Endothelial cell of umbilical vein (primary cell): ENCODE results near the gene TAS2R30. TPM values are rescaled to one million over a fixed set of nuclear protein-coding genes. Genes with fewer than 3 reads are reported as not detected.

Experiments
- Bru-seq: library from RNA; stranded (reverse); fragments of 400-500 nt; gene quantifications from one replicate; lab custom pipeline; 2021; lab: Mats Ljungman, UMichigan
- BruChase-seq, 2 experiments: library from RNA; stranded (reverse); fragments of 400-500 nt; gene quantifications; one replicate each; lab custom pipeline; 2021; lab: Mats Ljungman, UMichigan
- BruUV-seq: library from RNA; stranded (reverse); fragments of 400-500 nt; replicated peaks from 2 replicates; lab custom pipeline; 2021; lab: Mats Ljungman, UMichigan
- CTCF ChIA-PET: fragments of 300-600, 350-600 bp; sonication (Branson Sonifier 250); formaldehyde crosslinking; loops from one replicate; lab custom pipeline; 2021; ENCODE audit warnings: antibody characterized with exemption, inconsistent platforms; lab: Charles Lee
- POLR2A ChIA-PET: fragments of 300-600, 350-600 bp; sonication (Branson Sonifier 250); formaldehyde crosslinking; loops from one replicate; lab custom pipeline; 2021; ENCODE audit warnings: antibody characterized with exemption, inconsistent platforms; lab: Charles Lee
- DNase-seq: peaks from one replicate; pipeline ENCODE4 v3.0.0-alpha.2; 2011; ENCODE audit warnings: low read depth, low spot score
- FAIRE-seq: peaks from 2 replicates; lab custom pipeline; 2011; peaks lifted over from hg19 to GRCh38; lab: Jason Lieb, UNC
- H2AFZ ChIP-seq: 2 replicates; pipeline ENCODE4 v1.6.0; 2012; ENCODE audit warnings: low read depth, low read length, control low read depth, inconsistent platforms
- H3K27ac ChIP-seq: 2 replicates; pipeline ENCODE4 v1.5.1; 2011; ENCODE audit warnings: low read depth, mild to moderate bottlenecking, control low read depth, low read length, moderate library complexity; ENCODE audit not compliant: insufficient read depth
- H3K27me3 ChIP-seq, 2 experiments: 2 replicates each; pipeline versions ENCODE4 v1.6.0 to v1.6.1; 2011; ENCODE audit warnings: low read length in 2 of 2, mixed read lengths in 1 of 2; ENCODE audit not compliant: control insufficient read depth in 2 of 2, insufficient read depth in 2 of 2
- H3K36me3 ChIP-seq, 2 experiments: 2 replicates in 1 of 2; 3 replicates in 1 of 2; pipeline ENCODE4 v1.5.1; 2011; ENCODE audit warnings: low read length in 2 of 2, mild to moderate bottlenecking in 1 of 2, moderate library complexity in 1 of 2; ENCODE audit not compliant: control insufficient read depth in 2 of 2, insufficient read depth in 2 of 2; ENCODE audit errors: extremely low read depth in 1 of 2
- H3K4me1 ChIP-seq: 3 replicates; pipeline ENCODE4 v1.5.1; 2011; ENCODE audit warnings: mild to moderate bottlenecking, low read length; ENCODE audit not compliant: control insufficient read depth, insufficient read depth; ENCODE audit errors: extremely low read depth
- H3K4me2 ChIP-seq: 2 replicates; pipeline ENCODE4 v1.6.1; 2011; ENCODE audit warnings: low read length, control low read depth, mixed read lengths; ENCODE audit not compliant: insufficient read depth
- H3K4me3 ChIP-seq, 3 experiments: fragments of 200-600 bp in 1 of 3; sonication (generic), shearing (Covaris generic) in 1 of 3; replicated peaks in 1 of 3; 2 replicates each; pipeline ENCODE4 v1.5.1; 2011 to 2016; ENCODE audit warnings: control low read depth in 3 of 3, low read length in 3 of 3, mild to moderate bottlenecking in 2 of 3, inconsistent platforms in 1 of 3, low read depth in 1 of 3, moderate library complexity in 1 of 3; ENCODE audit not compliant: insufficient read depth in 1 of 3
- H3K79me2 ChIP-seq: 2 replicates; pipeline ENCODE4 v1.6.0; 2012; ENCODE audit warnings: low read length, inconsistent platforms; ENCODE audit not compliant: control insufficient read depth, insufficient read depth
- H3K9ac ChIP-seq: replicated peaks from 2 replicates; pipeline ENCODE3; 2011; ENCODE audit warnings: low read length, control low read depth; ENCODE audit not compliant: insufficient read depth; ENCODE audit errors: extremely low read depth
- H3K9me1 ChIP-seq: replicated peaks from 3 replicates; pipeline ENCODE4 v1.6.0; 2011; ENCODE audit warnings: mild to moderate bottlenecking, low read length; ENCODE audit not compliant: control insufficient read depth, insufficient read depth; ENCODE audit errors: extremely low read depth
- H3K9me3 ChIP-seq: replicated peaks from 2 replicates; pipeline ENCODE4 v1.5.1; 2012; ENCODE audit warnings: low read length, inconsistent platforms; ENCODE audit not compliant: control insufficient read depth, insufficient read depth
- H4K20me1 ChIP-seq: replicated peaks from 2 replicates; pipeline ENCODE3; 2011; ENCODE audit warnings: mild to moderate bottlenecking, low read length; ENCODE audit not compliant: control insufficient read depth, insufficient read depth; ENCODE audit errors: extremely low read depth
- EZH2 ChIP-seq: IDR thresholded peaks from 2 replicates; pipeline ENCODE4 v1.6.1; 2012; ENCODE audit warnings: borderline replicate concordance, low read depth, mild to moderate bottlenecking, moderate library complexity, low read length, inconsistent platforms; ENCODE audit not compliant: severe bottlenecking
- FOS ChIP-seq: IDR thresholded peaks from 2 replicates; pipeline ENCODE4 v1.6.1; 2011; ENCODE audit warnings: mild to moderate bottlenecking, low read length, moderate library complexity, borderline replicate concordance; ENCODE audit not compliant: insufficient read depth
- GATA2 ChIP-seq: IDR thresholded peaks from 2 replicates; pipeline ENCODE4 v1.7.0; 2011; ENCODE audit warnings: low read depth, mild to moderate bottlenecking, moderate library complexity, mixed read lengths, low read length; ENCODE audit not compliant: insufficient read length, insufficient read depth
- JUN ChIP-seq: IDR thresholded peaks from 2 replicates; pipeline ENCODE4 v1.6.1; 2011; ENCODE audit warnings: borderline replicate concordance, low read depth; ENCODE audit not compliant: insufficient read length, insufficient read depth
- MYC ChIP-seq: IDR thresholded peaks from one replicate; pipeline ENCODE4 v1.6.1; 2011; ENCODE audit warnings: mild to moderate bottlenecking, low read depth, low read length
- POLR2A ChIP-seq: IDR thresholded peaks from 2 replicates; pipeline ENCODE4 v1.6.1; 2012; ENCODE audit warnings: low read depth, mild to moderate bottlenecking, control low read depth, low read length
- POLR2AphosphoS5 ChIP-seq: IDR thresholded peaks from 2 replicates; pipeline ENCODE4 v1.6.1; 2012; ENCODE audit warnings: low read depth, mild to moderate bottlenecking, control low read depth, low read length, moderate library complexity; ENCODE audit not compliant: insufficient read depth
- dilution Hi-C: fragments of 300-500 bp; cut with MboI; formaldehyde crosslinking; loops from one replicate; pipeline ENCODE4 v1.15.0; 2019; ENCODE audit warnings: low sequenced_read_pairs; ENCODE audit not compliant: extremely low pct_ligation_motif_present
- intact Hi-C: fragments of 100-400 bp; cut with micrococcal nuclease; formaldehyde crosslinking; loops from one replicate; pipeline ENCODE4 v1.10.0; 2022
- long read RNA-seq: library from polyadenylated mRNA; stranded (forward); transcript quantifications from one replicate; pipeline ENCODE4 v2.0.0, GENCODE V29; 2021
- polyA minus RNA-seq, 3 experiments: library from RNA; depleted of rRNA, polyadenylated mRNA; stranded (reverse); fragments of >200 nt; gene quantifications; 1 replicate in 1 of 3; 2 replicates in 2 of 3; pipeline ENCODE4 v1.2.3, GENCODE V29; 2011
- polyA plus RNA-seq, 4 experiments: library from polyadenylated mRNA; depleted of rRNA in 3 of 4; stranded (reverse) in 3 of 4; unstranded in 1 of 4; fragments of >200 nt; gene quantifications; 2 replicates each; pipeline versions ENCODE4 v1.2.1 to v1.2.3, GENCODE V29; 2011 to 2012; ENCODE audit warnings: missing spikeins in 1 of 4
- total RNA-seq: library from RNA; stranded (reverse); gene quantifications from 2 replicates; pipeline ENCODE4 v1.2.3, GENCODE V29; 2021
- TF ChIP-seq, protein P1 (sequence below), 2 donors: IDR thresholded peaks; 1 replicate in 1 of 2; 2 replicates in 1 of 2; pipeline ENCODE4 v1.5.1; 2011; ENCODE audit warnings: low read length in 2 of 2, mild to moderate bottlenecking in 2 of 2, moderate library complexity in 2 of 2, control low read depth in 1 of 2, inconsistent platforms in 1 of 2, low read depth in 1 of 2; ENCODE audit not compliant: insufficient read depth in 1 of 2; ENCODE audit errors: extremely low read depth in 1 of 2
- TF ChIP-seq, protein P2 (sequence below): IDR thresholded peaks from 2 replicates; pipeline ENCODE4 v1.6.1; 2011; ENCODE audit not compliant: insufficient read depth, insufficient read length

The TAS2R30 gene, protein sequence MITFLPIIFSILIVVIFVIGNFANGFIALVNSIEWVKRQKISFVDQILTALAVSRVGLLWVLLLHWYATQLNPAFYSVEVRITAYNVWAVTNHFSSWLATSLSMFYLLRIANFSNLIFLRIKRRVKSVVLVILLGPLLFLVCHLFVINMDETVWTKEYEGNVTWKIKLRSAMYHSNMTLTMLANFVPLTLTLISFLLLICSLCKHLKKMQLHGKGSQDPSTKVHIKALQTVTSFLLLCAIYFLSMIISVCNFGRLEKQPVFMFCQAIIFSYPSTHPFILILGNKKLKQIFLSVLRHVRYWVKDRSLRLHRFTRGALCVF
- total RNA-seq (3.7 and 5.2 TPM in 2 replicates), polyA plus RNA-seq (0.26 and 0.33 TPM in 2 replicates), polyA minus RNA-seq (9.4 and 10.3 TPM in 2 replicates), Bru-seq, nascent RNA (percentile 94 among the genes with signal in this experiment), BruChase-seq, experiment 1, labeled RNA remaining after a 6-hour chase (percentile 68 among the genes with signal in this experiment), BruChase-seq, experiment 2, labeled RNA remaining after a 2-hour chase (percentile 96 among the genes with signal in this experiment)
- not detected in 2 replicates for polyA plus RNA-seq (2011; cell fraction: cytosol; rRNA removed)
- polyA plus RNA-seq (2011; cell fraction: nucleus; rRNA removed), result 3.3 and 3.9 TPM in 2 replicates
- 0.09 TPM in 1 of 2 replicates, not detected in the other for polyA plus RNA-seq (2012)
- polyA minus RNA-seq (2011; cell fraction: cytosol; rRNA and poly(A)+ RNA removed), result not detected
- 51.4 and 77.2 TPM in 2 replicates for polyA minus RNA-seq (2011; cell fraction: nucleus; rRNA and poly(A)+ RNA removed)
- long read RNA-seq, result 0 reads

DNA sequence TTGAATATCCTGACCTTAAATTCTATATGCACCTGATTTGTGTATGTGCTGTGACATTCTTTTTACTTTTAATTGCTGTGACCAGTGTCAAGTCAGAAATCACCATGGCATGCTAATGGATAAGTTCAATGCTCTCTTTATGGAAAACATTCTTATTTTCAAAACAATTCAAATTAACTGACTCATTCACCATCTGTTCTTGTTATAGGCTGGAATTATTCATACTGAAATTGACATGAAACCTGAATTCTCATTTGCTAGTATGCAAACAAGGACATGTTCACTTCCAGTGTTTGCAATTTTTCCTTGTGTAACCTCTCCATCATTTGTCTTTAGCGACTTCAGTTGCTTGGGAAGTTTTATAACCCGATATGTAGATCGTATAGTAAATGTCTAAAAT is at the start of gene TAS2R30:
Gene TAS2R30 (minus strand): TSS at position 340 of the 400 bp plus-strand sequence. CDS start 400 bp downstream, outside the sequence.
- FAIRE-seq (no peak), DNase-seq (no peak)
- no peak within 1 kb of the TSS for H3K9ac ChIP-seq
- no peak within 1 kb of the TSS for H3K4me2 ChIP-seq
- H3K36me3 ChIP-seq, result no peaks in the 10 kb centered on the region
- no peaks in the 10 kb centered on the region for H4K20me1 ChIP-seq
- H3K4me1 ChIP-seq, result no peaks in the 10 kb centered on the region
- no peak within 1 kb of the TSS for H3K27ac ChIP-seq
- H3K9me3 ChIP-seq, result no peaks in the 10 kb centered on the region
- no TSS peak for BruUV-seq
- H3K27me3 ChIP-seq, result no peaks in the 10 kb centered on the region
- dilution Hi-C loops (no loop called here), intact Hi-C loops (no loop called here)
- no peak within 1 kb of the TSS for H3K4me3 ChIP-seq
- ChIA-PET POLR2A (no interaction called here), CTCF (no interaction called here)
- TF ChIP-seq, protein P1, sequence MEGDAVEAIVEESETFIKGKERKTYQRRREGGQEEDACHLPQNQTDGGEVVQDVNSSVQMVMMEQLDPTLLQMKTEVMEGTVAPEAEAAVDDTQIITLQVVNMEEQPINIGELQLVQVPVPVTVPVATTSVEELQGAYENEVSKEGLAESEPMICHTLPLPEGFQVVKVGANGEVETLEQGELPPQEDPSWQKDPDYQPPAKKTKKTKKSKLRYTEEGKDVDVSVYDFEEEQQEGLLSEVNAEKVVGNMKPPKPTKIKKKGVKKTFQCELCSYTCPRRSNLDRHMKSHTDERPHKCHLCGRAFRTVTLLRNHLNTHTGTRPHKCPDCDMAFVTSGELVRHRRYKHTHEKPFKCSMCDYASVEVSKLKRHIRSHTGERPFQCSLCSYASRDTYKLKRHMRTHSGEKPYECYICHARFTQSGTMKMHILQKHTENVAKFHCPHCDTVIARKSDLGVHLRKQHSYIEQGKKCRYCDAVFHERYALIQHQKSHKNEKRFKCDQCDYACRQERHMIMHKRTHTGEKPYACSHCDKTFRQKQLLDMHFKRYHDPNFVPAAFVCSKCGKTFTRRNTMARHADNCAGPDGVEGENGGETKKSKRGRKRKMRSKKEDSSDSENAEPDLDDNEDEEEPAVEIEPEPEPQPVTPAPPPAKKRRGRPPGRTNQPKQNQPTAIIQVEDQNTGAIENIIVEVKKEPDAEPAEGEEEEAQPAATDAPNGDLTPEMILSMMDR (IDR thresholded peaks at IDR 0.05; ENCODE audit: extremely low read depth in 1 of 2, insufficient read depth in 1 of 2, low read depth in 1 of 2, low read length in 2 of 2), result no peak
- TF ChIP-seq JUN (no peak), EZH2 (no peak), FOS (no peak), GATA2 (no peak), POLR2AphosphoS5 (no peak), POLR2A (no peak), MYC (no peak)
- TF ChIP-seq, protein P2, sequence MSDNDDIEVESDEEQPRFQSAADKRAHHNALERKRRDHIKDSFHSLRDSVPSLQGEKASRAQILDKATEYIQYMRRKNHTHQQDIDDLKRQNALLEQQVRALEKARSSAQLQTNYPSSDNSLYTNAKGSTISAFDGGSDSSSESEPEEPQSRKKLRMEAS, result no peak
- H3K9me1 ChIP-seq, result no peaks in the 10 kb centered on the region
- H3K79me2 ChIP-seq, result peaks cover 43% of the 10 kb centered on the region
- no peak within 1 kb of the TSS for H2AFZ ChIP-seq
